A549 treated with CpdA at 1 μM for 4 hours (cell line): ENCODE measurements around the gene HBEGF. TPM values are rescaled to one million over a fixed set of nuclear protein-coding genes. Genes with fewer than 3 reads are reported as not detected.

Source experiments
- total RNA-seq: library from RNA; stranded (reverse); fragments of 200-300 nt; extraction: Qiagen RNA extraction; gene quantifications from 5 replicates; pipeline ENCODE4 v1.2.3, GENCODE V29; 2022; ENCODE audit warnings: low read depth

The HBEGF gene
- 6.5 to 7.8 TPM (median 7.5 TPM) in 5 replicates for total RNA-seq

GRCh38 chr5:140346348-140347221 is at the start of gene HBEGF:
HBEGF (minus strand) TSS chr5:140346603; CDS start chr5:140346328, 275 bp downstream.

GRCh38 chr5:140360101-140360500 is 13.7 kb upstream of the HBEGF start, which contains the start of gene SLC4A9:
SLC4A9 (plus strand) TSS chr5:140360194; CDS start chr5:140360237, 43 bp downstream.

GRCh38 chr5:140302786-140303639 is 43.4 kb downstream of the HBEGF start, which contains the start of gene PFDN1:
PFDN1 (minus strand) TSS chr5:140303101; CDS start chr5:140303073, 28 bp downstream.

Other genes starting within 250 kb of the HBEGF start
- gene PURA, start 232.5 kb downstream of the HBEGF start, total RNA-seq, result 5.0 to 6.3 TPM (median 5.8 TPM) in 5 replicates
- 0.91 to 1.2 TPM (median 1.0 TPM) in 5 replicates for gene IGIP, start 220.7 kb downstream of the HBEGF start, total RNA-seq
- 152 to 212 TPM (median 161 TPM) in 5 replicates for gene CYSTM1, start 171.4 kb downstream of the HBEGF start, total RNA-seq
- 91.1 to 135 TPM (median 93.0 TPM) in 5 replicates for gene PFDN1, start 43.5 kb downstream of the HBEGF start, total RNA-seq
- 0.01 TPM in 1 of 5 replicates, not detected in the others for gene SLC4A9, start 13.6 kb upstream of the HBEGF start, total RNA-seq
- 42.8 to 60.9 TPM (median 50.4 TPM) in 5 replicates for gene ANKHD1, start 55.2 kb upstream of the HBEGF start, total RNA-seq
- gene EIF4EBP3, start 201.1 kb upstream of the HBEGF start, total RNA-seq, result 1.3 to 5.0 TPM (median 2.1 TPM) in 5 replicates
- gene SRA1, start 210.9 kb upstream of the HBEGF start, total RNA-seq, result 37.6 to 53.3 TPM (median 45.8 TPM) in 5 replicates
- gene APBB3, start 218.0 kb upstream of the HBEGF start, total RNA-seq, result 4.9 to 7.7 TPM (median 6.0 TPM) in 5 replicates
- gene SLC35A4, start 218.2 kb upstream of the HBEGF start, total RNA-seq, result 74.7 to 85.5 TPM (median 78.4 TPM) in 5 replicates